HG03025 (cell line): ENCODE results near the gene PMPCA.
A peak's percentile ranks its signal among the peaks of the same experiment; 100 is the strongest.
"Not testable (repeated sequence)": the region's sequence is repeated elsewhere in the genome, so short reads cannot be mapped to it uniquely, and the experiment has no call there.

Experiments used
- ATAC-seq: cut with Tn5 transposase; IDR thresholded peaks from one replicate; pipeline ENCODE4 v1.9.1; 2021; ENCODE audit warnings: mild to moderate bottlenecking, moderate library complexity; ENCODE audit not compliant: unreplicated experiment, low FRiP score

The PMPCA gene

GRCh38 chr9:136407911-136408310 is 2.5 kb upstream of the PMPCA start:
- ATAC-seq, result no peak

DNA sequence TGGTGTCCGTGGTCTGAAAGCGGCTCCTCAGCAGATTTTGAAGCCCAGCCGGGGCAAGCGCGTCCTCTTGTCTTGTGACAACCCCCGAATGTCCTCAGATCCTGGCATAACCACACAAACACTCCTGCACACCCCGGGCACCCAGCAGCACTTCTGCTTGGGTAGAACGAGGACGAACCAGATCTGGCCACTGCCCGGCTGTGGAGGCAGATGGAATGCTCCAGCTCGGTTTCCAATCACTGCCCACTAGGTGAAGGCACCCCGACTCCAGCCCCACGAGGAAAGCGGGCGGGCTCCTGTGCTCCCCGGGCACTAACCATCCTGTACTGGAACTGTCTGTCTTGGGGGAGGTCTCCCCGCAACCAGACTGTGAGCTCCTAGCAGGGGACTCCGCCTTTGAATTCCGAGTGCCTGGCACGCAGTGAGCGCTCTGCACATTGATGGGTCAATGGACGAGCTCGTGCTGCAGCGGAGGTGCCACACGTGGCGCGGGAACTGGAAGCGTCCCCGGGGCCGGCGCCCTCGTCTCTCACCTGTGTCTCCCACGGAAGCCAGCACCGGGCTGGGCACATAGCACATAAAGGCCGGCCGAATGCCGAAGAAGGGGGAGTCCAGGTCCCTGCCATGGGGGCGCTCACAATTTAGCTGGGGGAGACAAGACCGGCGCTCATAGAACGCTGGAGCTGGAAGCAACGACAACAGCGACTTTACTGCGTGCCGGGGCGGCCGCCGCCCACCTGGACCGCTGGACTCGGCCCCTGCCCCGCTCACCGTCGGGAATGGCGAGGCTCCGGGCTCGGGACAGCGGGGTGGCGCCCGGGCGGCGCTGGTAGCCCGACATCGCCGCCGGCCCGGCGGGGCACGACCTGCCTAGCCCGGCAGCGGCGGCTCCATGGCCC is 652 bp upstream of the PMPCA start:
- ATAC-seq, result peak; percentile 16

GRCh38 chr9:136411378-136411777 is 920 bp downstream of the PMPCA start:
- ATAC-seq, result no peak

GRCh38 chr9:136412962-136413361 is 2.5 kb downstream of the PMPCA start:
- no peak for ATAC-seq

GRCh38 chr9:136416427-136416826 is 6.0 kb downstream of the PMPCA start:
- no peak for ATAC-seq

- no peak for ATAC-seq
These were observed 6.5 kb downstream of the PMPCA start for GRCh38 chr9:136416914-136417313.

DNA sequence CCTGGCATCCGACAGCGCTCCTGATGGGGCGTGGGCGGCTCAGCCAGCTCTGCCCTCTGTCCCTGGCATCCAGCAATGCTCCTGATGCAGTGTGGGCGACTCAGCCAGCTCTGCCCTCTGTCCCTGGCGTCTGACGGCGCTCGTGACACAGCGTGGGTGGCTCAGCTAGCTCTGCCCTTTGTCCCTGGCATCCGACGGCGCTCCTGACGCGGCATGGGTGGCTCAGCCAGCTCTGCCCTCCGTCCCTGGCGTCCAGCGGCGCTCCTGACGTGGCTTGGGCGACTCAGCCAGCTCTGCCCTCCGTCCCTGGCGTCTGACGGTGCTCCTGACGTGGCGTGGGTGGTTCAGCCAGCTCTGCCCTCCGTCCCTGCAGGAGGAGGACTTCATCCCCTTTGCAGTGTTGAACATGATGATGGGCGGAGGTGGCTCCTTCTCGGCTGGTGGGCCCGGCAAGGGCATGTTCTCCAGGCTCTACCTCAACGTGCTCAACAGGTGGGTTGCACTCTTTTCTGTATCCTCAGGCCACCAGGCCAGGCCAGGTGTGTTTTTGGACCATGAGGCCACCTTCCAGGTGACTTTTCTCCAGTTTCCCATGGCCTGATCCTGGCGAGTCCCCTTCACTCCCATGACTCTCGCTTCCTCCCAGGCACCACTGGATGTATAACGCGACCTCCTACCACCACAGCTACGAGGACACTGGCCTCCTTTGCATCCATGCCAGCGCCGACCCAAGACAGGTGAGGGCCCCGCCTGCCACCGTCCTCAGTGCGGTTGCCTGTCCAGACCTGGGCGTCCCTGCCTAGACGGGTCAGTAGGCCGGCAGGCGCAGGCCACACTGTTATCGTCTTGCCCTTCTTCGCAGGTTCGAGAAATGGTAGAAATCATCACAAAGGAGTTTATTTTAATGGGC is 8.0 kb downstream of the PMPCA start:
- ATAC-seq, result no peak

GRCh38 chr9:136419092-136419420 is 8.6 kb downstream of the PMPCA start:
- no peak for ATAC-seq

- ATAC-seq, result no peak
These were observed 11.3 kb downstream of the PMPCA start for GRCh38 chr9:136421791-136422190.

GRCh38 chr9:136422876-136423275 is 12.4 kb downstream of the PMPCA start:
- ATAC-seq, result no peak

DNA sequence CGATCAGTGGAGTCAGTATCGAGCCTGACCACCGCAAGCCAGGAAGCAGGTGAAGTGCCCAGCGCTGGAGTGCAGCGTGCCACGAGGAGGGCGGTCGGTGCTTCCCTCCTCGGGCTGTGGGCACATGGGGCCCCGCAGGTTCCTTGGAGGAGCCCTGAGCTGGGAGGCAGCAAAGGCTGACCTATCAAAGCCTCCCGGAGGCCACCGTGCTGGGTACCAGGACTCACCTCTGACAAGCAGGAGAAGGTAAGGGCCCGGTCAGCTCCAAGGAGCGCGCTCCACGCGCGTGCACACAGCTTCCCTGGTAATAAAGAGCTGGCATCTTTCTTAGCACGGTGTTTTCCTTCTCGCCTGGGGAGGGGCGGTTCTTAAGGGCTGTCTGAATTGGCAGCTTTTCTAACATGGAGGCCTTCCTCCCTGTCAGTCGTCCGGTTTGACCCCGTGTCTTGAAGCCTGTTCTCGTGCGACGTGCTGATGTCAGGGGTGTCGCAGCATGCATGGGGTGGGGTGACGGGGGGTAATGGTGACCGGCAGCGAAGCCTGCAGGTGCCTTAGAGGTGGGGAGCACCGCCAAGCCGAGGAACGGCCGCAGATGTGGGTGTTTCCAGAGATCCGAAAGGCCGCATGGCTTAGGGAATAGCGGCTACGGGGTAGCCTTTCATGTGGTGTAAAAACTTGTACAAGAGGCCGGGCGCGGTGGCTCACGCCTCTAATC is 13.1 kb downstream of the PMPCA start:
- no peak for ATAC-seq

DNA sequence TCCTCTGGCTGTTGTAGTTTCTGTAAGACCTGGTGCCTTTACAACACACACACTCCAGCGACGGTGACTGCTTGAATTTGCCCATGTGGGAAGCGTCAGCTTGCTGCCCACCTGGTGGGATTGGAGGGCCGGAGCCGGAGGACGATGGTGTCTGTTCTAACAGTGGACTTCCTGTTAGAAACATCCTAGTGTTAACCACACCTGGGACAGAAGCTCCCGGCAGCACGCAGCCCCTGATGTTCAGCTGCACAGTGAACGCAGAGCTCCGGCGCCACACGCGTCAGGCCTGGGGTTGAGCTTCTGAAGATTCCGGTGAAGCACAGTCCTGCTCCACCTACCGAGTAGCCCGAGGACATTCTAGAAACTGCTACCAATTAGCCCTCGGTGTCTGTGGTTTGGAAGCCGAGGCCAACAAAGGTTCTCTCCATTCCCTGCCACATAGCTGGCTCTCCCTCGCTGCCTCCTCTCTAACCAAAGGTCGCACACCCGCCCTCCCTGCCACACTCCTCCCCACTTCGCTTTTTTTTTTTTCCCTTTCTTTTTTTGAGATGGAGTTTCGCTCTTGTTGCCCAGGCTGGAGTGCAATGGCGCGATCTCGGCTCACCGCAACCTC is 14.4 kb downstream of the PMPCA start:
- ATAC-seq, result no peak

- ATAC-seq, result not testable (repeated sequence)
These were observed 14.9 kb downstream of the PMPCA start for GRCh38 chr9:136425367-136425766.

GRCh38 chr9:136426787-136427186 is 16.3 kb downstream of the PMPCA start:
- ATAC-seq, result no peak

DNA sequence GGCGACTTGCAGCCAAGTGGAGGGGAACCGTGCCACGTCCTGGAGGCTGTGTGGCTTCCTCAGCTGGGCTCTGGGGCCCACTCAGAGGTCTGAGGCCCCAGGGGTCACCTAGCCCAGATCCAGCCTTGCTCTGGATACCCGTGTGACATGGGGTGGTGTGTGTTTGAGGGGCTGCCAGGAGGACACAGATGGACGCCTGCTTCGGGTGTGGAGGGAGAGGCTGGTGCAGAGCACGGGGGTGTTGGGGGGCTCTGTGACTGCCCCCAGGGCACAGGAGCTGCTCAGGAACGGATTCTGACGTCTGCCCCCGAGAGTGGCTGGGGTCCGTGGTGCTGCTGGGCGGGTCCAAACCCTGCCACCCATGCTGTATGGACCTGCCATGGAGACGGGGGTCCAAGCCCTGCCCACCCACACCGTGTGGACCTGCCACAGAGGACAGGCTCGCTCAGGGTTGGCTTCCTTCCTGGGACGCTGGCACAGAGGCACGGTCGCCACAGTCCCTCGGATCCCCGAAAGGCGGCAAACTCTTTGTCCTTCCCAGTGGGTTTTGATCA is 18.7 kb downstream of the PMPCA start:
- no peak for ATAC-seq

DNA sequence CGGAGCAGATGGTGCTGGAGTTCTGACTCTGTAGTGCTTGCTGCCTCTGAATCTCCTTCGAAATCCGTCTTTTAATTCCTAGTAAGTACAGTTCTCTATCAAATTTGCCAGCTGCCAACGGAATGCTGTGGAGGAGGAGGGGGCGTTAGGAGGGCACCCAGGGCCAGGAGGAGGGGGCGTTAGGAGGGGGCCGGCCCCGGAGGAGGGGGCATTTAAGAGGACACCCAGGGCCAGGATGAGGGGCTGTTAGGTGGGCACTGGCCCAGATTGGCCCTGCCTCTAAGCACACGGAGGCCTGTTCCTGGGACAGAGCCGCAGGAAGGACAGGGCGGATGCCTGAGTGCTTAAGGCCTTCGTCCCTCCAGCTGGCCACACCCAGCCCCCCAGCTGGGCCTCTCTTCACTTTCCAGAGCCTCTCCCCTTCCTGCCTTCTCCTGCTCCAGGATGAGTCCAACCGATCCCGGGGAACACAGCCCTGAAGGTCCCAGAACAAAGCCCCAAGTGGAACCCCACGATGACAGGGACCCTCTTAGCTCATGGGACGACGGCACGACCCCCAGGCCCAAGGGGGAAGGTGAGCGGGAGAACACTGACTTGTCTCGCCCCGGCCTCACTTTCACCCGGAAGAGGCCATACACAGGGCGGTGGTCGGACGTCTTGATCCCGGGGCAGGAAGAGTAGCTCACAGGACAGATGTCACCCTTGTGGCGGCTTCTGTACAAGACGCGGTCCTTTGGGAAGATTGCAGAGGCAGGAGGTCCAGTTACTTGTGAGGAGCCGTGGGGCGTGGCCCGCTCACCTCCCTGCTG is 19.4 kb downstream of the PMPCA start:
- ATAC-seq, result no peak

DNA sequence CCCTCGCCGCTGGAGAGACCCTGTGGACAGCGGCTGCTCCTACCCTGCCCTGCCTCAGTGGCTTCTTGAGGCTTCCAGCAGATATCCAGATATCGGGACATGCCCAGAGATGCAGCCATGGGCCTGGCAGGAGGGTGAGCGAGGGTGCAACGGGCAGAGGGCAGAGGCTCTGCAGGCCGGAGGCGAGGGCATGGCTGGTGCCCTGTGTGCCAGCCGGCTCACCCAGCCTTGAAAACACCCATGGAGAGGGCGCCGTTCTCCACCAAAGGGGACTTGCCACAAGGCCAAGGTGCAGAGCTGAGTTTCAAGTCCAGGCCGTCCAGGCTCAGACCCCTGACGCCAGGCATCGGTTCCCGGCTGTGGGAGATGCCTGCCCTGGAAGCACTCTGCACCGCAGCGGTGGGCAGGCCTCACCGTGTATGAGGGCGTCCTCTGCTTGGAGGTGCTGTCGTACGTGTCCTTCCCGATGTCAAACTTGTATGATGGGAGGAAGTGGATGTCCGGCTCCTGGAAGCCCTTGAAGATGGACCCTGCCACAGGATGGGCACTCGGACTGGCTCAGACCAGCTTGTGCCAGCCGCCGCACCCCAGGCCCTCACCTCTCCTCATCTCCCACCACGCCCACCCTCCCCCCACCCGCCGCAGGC is 20.3 kb downstream of the PMPCA start:
- ATAC-seq, result no peak

- no peak for ATAC-seq
These were observed 21.4 kb downstream of the PMPCA start for GRCh38 chr9:136431782-136432350.

DNA sequence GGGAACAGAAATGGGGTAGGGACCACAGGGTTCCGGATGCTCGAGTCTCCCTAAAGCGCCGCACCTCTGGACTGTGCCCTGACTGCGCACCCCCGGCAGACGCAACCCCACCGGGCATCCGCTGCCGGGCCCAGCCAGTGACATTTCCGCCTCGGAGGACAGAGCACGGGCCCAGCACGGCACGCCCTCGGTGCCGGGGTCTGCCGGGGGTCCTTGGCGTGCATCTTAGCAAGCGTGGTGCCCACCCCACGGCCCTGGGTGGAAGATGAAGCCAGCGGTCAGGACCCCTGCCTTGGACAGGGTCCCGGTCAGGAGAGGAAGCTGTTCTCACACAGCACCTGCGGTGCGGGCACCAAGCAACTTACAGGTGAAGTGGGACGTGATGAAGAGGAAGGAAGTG is 22.1 kb downstream of the PMPCA start:
- ATAC-seq, result no peak
